NCI-H748 (cell line): Measurements from ENCODE around the gene WDFY4.

Experiments
- DNase-seq: peaks from one replicate; lab custom pipeline; 2025; ENCODE audit not compliant: unreplicated experiment; lab: John Stamatoyannopoulos, UW

WDFY4 gene

GRCh38 chr10:48740015-48740707, 55.5 kb downstream of the WDFY4 start:
- peak; percentile 88 for DNase-seq

DNA sequence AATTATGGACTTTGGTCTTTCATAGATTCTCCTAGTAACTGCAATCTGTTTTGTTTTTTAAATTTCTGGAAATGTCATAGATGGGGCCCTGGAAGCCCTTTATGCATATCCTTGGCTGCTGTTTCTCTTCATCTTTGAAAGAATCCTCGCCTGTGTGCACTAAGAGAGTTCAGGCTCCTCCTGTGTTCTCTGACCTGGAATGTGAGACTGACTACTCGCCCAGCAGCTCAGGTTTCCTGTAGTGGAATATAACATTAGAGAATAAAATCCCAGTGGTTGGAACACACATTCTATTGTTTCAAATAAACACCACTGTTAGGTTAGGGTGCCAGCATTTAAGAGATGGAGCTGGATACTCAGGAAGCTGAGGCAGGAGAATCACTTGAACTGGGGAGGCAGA, 56.3 kb downstream of the WDFY4 start:
- DNase-seq, result no peak

GRCh38 chr10:48742891-48743860, 58.5 kb downstream of the WDFY4 start:
- DNase-seq, result no peak

DNA sequence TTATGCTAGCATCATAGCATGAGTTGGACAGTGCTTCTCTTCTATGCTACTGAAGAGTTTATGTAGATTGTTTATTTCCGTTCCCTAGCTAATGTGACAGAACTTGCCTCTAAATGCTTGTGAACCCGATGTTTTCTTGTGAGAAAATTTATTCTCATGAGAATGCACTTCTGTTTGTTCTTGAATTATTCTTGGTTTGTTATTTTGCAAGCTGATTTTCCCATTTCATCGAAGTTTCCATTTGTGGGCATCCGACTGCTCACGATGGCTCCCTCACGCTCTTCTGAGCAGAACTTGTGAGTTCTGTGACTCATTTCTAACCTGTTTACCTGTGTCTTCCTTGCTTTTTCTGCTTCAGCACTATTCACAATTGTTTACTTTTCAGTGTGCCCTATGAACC, 59.9 kb downstream of the WDFY4 start:
- DNase-seq, result no peak

- DNase-seq, result no peak
Observed at GRCh38 chr10:48745662-48746245, 61.1 kb downstream of the WDFY4 start.

GRCh38 chr10:48748573-48748972, 63.9 kb downstream of the WDFY4 start:
- DNase-seq, result no peak

GRCh38 chr10:48749254-48749787, 64.6 kb downstream of the WDFY4 start:
- DNase-seq, result no peak

DNA sequence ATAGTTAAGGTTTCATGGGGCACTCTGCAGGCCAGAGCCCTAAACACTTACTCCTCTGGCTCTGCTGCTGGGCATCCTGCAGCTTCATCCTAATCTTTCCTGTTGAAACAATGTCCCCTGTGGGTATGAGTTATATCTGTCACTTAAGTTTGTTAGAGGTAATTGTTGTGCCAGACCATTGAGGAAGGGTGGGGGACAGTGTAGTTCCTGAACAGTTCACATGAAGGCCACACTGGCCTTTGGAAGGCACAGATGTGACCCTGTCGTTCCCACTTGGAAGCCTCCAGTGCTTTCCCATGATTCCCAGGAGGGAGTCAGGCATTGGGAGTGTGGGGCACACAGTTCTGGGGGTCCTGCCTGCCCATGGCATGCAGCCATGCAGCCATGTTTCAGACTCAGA, 65.3 kb downstream of the WDFY4 start:
- no peak for DNase-seq

- no peak for DNase-seq
Observed at GRCh38 chr10:48750991-48751390, 66.3 kb downstream of the WDFY4 start.

GRCh38 chr10:48751730-48752129, 67.1 kb downstream of the WDFY4 start:
- no peak for DNase-seq

- DNase-seq, result no peak
Observed at GRCh38 chr10:48758411-48758810, 73.7 kb downstream of the WDFY4 start.

GRCh38 chr10:48759113-48759901, 74.6 kb downstream of the WDFY4 start:
- DNase-seq, result no peak

GRCh38 chr10:48760983-48761382, 76.3 kb downstream of the WDFY4 start:
- peak; percentile 40 for DNase-seq

DNA sequence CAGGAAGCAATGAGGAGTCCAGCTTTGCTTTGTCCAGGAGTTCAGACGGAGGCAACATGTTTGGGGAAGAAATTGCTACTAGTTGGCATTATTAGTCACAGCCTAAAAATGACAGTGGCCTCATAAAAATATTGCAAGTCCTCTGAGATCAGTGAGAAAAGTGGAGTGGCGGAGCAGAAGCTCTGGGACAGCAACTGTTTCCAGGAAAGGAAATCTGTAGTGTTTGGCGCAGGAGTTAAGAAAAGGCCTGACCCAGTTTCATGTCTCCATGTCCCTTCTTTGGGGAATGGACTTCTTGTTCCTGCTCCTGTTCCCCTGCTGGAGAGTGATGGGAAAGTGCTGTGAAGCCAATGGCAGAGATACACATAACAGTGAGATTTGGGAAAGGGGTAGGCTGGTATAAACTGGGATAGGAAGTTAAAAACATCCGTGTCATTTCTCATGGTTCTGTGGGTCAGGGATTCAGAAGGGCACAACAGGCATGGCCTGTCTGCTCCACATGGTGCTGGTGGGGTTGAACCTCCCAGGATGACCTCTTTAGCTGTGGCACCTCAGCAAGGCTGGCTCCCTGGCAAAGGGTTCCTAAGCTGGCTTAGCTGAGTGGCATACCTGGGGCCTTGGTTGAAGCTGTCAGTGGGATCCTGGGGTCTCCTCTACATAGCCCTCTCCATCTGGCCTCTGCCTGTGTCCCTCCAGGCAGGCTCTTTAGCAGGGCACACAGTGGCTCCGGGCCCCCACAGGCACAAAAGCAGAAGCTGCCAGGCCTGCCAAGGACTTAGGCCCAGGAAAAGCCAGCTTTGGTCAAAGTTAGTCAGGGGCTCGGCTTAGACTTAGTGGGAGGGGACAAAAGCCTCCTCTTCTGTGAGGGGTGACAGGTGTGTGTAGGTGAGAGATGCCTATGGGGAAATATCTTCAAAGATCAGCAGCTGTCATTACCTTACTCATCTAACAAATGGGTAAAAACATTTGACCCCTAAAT, 77.7 kb downstream of the WDFY4 start:
- no peak for DNase-seq

DNA sequence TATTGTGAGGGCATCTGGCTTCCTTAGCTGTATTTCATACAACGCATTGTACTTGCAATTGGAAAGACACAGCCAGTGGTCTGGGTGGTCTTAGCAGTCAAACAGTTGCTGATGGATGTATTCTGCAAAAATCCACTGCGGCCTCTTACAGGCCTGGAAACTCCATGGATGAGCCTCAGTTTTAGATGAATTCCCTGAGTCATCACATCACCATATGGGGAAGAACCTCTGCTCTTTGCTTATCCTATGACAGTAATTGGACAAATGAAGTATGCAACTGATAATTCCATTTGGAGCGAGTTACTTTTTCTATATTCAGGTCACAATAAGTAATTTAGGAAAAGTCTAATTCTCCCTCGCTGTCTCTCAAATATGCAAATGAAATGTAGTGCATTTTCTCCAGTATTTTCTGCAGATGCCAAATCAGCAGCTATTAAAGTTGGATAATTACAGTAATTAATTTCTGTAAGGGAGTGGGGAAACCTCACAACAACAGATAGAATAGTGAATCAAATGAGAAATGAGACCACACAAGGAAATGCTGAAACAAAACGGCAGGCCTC, 78.8 kb downstream of the WDFY4 start:
- no peak for DNase-seq

DNA sequence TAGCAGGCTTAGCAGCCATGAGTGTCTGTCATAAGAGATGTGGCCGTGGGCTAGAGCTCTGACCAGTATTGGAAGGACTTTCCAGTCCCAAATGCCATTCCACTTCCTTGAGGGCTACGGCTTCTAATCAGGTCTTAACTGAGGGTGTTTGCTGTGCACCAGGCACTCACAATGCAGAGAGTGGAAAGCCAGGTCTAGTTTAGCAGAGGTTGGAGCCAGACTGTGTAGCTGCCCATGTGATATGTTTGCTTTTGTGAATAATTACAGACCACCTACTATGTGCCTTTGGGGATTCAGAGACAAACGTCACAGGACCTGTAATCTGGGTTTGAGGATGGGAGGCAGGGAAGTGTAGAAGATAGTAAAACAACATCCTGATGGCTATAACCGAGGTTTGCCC, 79.8 kb downstream of the WDFY4 start:
- no peak for DNase-seq

DNA sequence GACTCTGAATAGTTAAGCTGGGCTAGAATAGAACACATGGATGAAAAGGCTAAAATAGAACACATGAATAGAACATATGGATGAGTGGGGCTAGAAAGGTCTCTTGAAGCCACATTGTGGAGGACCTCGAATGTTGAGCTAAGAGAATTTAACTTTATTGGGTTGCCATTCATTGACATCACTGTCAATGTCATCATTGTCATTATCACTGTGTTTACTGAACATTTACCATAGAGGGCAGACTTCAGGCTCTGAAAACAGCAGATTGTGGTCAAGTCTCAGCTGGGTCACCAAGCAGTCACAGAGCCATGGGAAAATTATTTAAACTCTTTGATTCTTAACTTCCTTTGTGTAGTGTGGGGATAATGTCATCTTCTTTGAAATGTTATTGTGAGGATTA, 80.4 kb downstream of the WDFY4 start:
- DNase-seq, result no peak

- DNase-seq, result no peak
Observed at GRCh38 chr10:48765527-48765926, 80.9 kb downstream of the WDFY4 start.

DNA sequence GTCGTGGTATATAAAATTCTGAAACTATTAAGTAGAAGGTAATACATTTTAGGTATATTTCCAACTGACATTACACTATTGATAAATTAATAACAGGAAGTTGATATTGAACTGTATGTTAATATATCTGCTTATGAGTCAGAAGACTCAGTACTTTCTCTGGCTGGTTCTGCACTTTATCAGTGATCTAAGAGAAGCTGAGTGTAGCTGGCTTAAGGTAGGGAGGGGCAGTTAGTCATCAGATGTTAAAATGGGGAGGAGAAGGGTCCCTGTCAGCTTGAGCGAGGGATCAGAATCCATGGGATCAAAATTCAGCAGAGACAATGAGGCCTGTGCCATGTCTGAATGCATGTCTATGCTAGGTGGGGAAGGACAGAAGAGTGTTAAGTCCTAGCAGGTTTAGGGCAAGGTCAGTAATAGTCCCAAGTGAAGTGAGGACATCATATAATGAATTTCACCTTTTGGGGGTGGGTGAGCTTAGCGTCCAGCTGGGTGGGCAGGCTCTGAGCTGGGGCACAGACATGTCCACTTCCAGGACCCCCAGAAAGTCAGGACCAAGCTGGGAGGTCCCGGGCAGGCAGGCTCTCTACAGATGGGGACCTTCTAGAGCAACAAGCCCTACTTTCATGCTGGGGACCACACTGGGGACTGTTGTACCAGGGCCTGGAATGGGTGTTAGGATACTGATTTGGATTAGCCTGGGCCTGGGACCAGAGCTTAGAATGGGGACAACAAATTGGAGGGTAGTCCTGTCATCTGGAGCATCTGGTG, 82.9 kb downstream of the WDFY4 start:
- no peak for DNase-seq
